ENCODE results near the gene ILF3. TPM values are rescaled to one million over a fixed set of nuclear protein-coding genes. Genes with fewer than 3 reads are reported as not detected.

The ILF3 gene
- total RNA-seq, 2 donors from 2014 or later = 114 to 196 TPM

DNA sequence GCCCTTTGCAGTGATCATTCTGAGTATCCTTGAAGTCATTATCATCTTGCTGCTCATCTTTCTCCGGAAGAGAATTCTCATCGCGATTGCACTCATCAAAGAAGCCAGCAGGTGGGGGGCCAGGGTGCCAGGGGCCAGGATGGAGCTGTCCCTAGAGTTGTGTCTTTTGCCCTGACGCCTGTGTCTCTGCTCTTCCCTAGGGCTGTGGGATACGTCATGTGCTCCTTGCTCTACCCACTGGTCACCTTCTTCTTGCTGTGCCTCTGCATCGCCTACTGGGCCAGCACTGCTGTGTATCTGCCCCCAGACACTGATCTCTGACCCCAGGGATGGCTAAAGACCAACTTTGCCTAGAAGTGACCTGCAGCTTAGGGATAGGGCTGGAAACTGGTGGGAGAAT lies 19.2 kb upstream of the ILF3 start:
- H3K27me3 ChIP-seq (replicated peaks; ENCODE audit: insufficient read depth) = no peaks in the 10 kb centered on the region
- DNase-seq (ENCODE audit: low spot score) = no peak
- H3K4me1 ChIP-seq (ENCODE audit: control insufficient read depth in 1 of 2, low read depth in 2 of 2) = no peaks in the 10 kb centered on the region
- H3K9me3 ChIP-seq = no peaks in the 10 kb centered on the region
- H3K27ac ChIP-seq = no peak overlapping the region
- no peak for TF ChIP-seq CTCF (IDR thresholded peaks at IDR 0.05)
- no peak for ATAC-seq (ENCODE audit: insufficient number of reproducible peaks, low FRiP score, low read depth)
- peaks cover 69% of the 10 kb centered on the region for H3K36me3 ChIP-seq
- H3K4me3 ChIP-seq = no peak overlapping the region

GRCh38 chr19:10636304-10636972 lies 17.7 kb upstream of the ILF3 start:
- peaks cover 75% of the 10 kb centered on the region for H3K36me3 ChIP-seq

GRCh38 chr19:10637894-10638293 lies 16.3 kb upstream of the ILF3 start:
- no peak for ATAC-seq (ENCODE audit: insufficient number of reproducible peaks, low FRiP score, low read depth)
- H3K27ac ChIP-seq = no peak overlapping the region
- H3K9me3 ChIP-seq = no peaks in the 10 kb centered on the region
- TF ChIP-seq CTCF (IDR thresholded peaks at IDR 0.05) = no peak
- H3K27me3 ChIP-seq (replicated peaks; ENCODE audit: insufficient read depth) = no peaks in the 10 kb centered on the region
- peaks cover 74% of the 10 kb centered on the region for H3K36me3 ChIP-seq
- H3K4me1 ChIP-seq (ENCODE audit: control insufficient read depth in 1 of 2, low read depth in 2 of 2) = no peaks in the 10 kb centered on the region
- DNase-seq (ENCODE audit: low spot score) = no peak
- no peak overlapping the region for H3K4me3 ChIP-seq

More at GRCh38 chr19:10636304-10636972, 17.7 kb upstream of the ILF3 start:
- no peak overlapping the region for H3K4me3 ChIP-seq
- H3K9me3 ChIP-seq = no peaks in the 10 kb centered on the region
- DNase-seq (ENCODE audit: low spot score) = no peak
- no peaks in the 10 kb centered on the region for H3K27me3 ChIP-seq (replicated peaks; ENCODE audit: insufficient read depth)
- H3K27ac ChIP-seq = no peak overlapping the region
- TF ChIP-seq CTCF (IDR thresholded peaks at IDR 0.05) = no peak
- no peak for ATAC-seq (ENCODE audit: insufficient number of reproducible peaks, low FRiP score, low read depth)
- H3K4me1 ChIP-seq (ENCODE audit: control insufficient read depth in 1 of 2, low read depth in 2 of 2) = no peaks in the 10 kb centered on the region

DNA sequence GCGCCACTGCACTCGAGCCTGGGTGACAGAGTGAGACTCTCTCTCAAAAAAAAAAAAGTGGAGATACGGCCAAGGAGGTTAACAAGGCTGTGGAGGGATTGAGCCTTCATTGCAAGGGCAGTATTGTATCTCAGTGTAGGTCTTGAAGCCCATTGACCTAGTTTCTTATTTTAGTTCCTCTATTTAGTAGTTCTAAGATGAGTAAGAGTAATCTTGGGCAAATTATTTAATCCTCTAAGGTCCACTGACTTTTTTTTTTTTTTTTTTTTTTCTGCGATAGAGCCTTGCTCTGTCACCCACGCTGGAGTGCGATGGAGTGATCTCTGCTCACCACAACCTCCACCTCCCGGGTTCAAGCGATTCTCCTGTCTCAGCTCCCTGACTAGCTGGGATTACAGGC lies 14.3 kb upstream of the ILF3 start:
- H3K27ac ChIP-seq = no peak overlapping the region
- peaks cover 0 to 12% of the 10 kb centered on the region in 2 donors for H3K4me1 ChIP-seq (ENCODE audit: control insufficient read depth in 1 of 2, low read depth in 2 of 2)
- TF ChIP-seq CTCF (IDR thresholded peaks at IDR 0.05) = no peak
- no peaks in the 10 kb centered on the region for H3K9me3 ChIP-seq
- DNase-seq (ENCODE audit: low spot score) (no peak), ATAC-seq (ENCODE audit: insufficient number of reproducible peaks, low FRiP score, low read depth) (no peak)
- H3K4me3 ChIP-seq = no peak overlapping the region
- peaks cover 65% of the 10 kb centered on the region for H3K36me3 ChIP-seq
- H3K27me3 ChIP-seq (replicated peaks; ENCODE audit: insufficient read depth) = no peaks in the 10 kb centered on the region

- TF ChIP-seq CTCF (IDR thresholded peaks at IDR 0.05) = no peak
- Histone ChIP-seq H3K27ac (no peak overlapping the region), H3K4me1 (ENCODE audit: control insufficient read depth in 1 of 2, low read depth in 2 of 2) (peaks cover 0 to 12% of the 10 kb centered on the region in 2 donors), H3K4me3 (no peak overlapping the region), H3K27me3 (replicated peaks; ENCODE audit: insufficient read depth) (no peaks in the 10 kb centered on the region), H3K9me3 (no peaks in the 10 kb centered on the region), H3K36me3 (peaks cover 60% of the 10 kb centered on the region)
- ATAC-seq (ENCODE audit: insufficient number of reproducible peaks, low FRiP score, low read depth) (no peak), DNase-seq (ENCODE audit: low spot score) (no peak)
Observed at GRCh38 chr19:10640361-10640760, 13.8 kb upstream of the ILF3 start.

Measured in thoracic aorta (tissue), 2 donors.